ENCODE results near the gene SLC17A5. TPM values are rescaled to one million over a fixed set of nuclear protein-coding genes. Genes with fewer than 3 reads are reported as not detected.
"Not testable (repeated sequence)": the region's sequence is repeated elsewhere in the genome, so short reads cannot be mapped to it uniquely, and the experiment has no call there.

Gene SLC17A5
- polyA plus RNA-seq, 1 donor, result 14.5 TPM

- DNase-seq (ENCODE audit: low read depth), result no peak
Observed at GRCh38 chr6:73565767-73566485, 87.9 kb downstream of the SLC17A5 start.

GRCh38 chr6:73564578-73565345 lies 89.0 kb downstream of the SLC17A5 start:
- DNase-seq (ENCODE audit: low read depth), result no peak

GRCh38 chr6:73562558-73562957 lies 91.2 kb downstream of the SLC17A5 start:
- no peak for DNase-seq (ENCODE audit: low read depth)

GRCh38 chr6:73560853-73561407 lies 92.9 kb downstream of the SLC17A5 start:
- no peak for DNase-seq (ENCODE audit: low read depth)

GRCh38 chr6:73560182-73560732 lies 93.5 kb downstream of the SLC17A5 start:
- no peak for DNase-seq (ENCODE audit: low read depth)

- not testable (repeated sequence) for DNase-seq (ENCODE audit: low read depth)
Observed at GRCh38 chr6:73559399-73559794, 94.4 kb downstream of the SLC17A5 start.

GRCh38 chr6:73558624-73559398 lies 95.0 kb downstream of the SLC17A5 start:
- DNase-seq (ENCODE audit: low read depth), result no peak

- no peak for DNase-seq (ENCODE audit: low read depth)
Observed at GRCh38 chr6:73556836-73557235, 97.0 kb downstream of the SLC17A5 start.

- DNase-seq (ENCODE audit: low read depth), result not testable (repeated sequence)
Observed at GRCh38 chr6:73555380-73555949, 98.3 kb downstream of the SLC17A5 start.

- not testable (repeated sequence) for DNase-seq (ENCODE audit: low read depth)
Observed at GRCh38 chr6:73551115-73551514, 102.7 kb downstream of the SLC17A5 start.

GRCh38 chr6:73548458-73549446 lies 105.0 kb downstream of the SLC17A5 start:
- no peak for DNase-seq (ENCODE audit: low read depth)

- DNase-seq (ENCODE audit: low read depth), result no peak
Observed at GRCh38 chr6:73547036-73547435, 106.8 kb downstream of the SLC17A5 start.

Other genes with a start within 250 kb of the SLC17A5 start
- 3.9 TPM for gene CGAS, start 201.7 kb downstream of the SLC17A5 start, polyA plus RNA-seq (ENCODE audit: insufficient read length)
- gene MTO1, start 192.3 kb downstream of the SLC17A5 start, polyA plus RNA-seq (ENCODE audit: insufficient read length), result 18.6 TPM
- 23,811 TPM for gene EEF1A1, start 133.0 kb downstream of the SLC17A5 start, polyA plus RNA-seq (ENCODE audit: insufficient read length)
- 12.7 TPM for gene CD109, start 42.2 kb upstream of the SLC17A5 start, polyA plus RNA-seq (ENCODE audit: insufficient read length)

All from forelimb muscle (tissue), 1 donor.